BJ (cell line): ENCODE data around the gene CLBA1. TPM values are rescaled to one million over a fixed set of nuclear protein-coding genes. Genes with fewer than 3 reads are reported as not detected.
"Not testable (repeated sequence)": the region's sequence is repeated elsewhere in the genome, so short reads cannot be mapped to it uniquely, and the experiment has no call there.

ENCODE experiments used
- CTCF ChIA-PET: fragments of 350-600 bp; formaldehyde crosslinking; extraction: SDS; loops from one replicate; lab custom pipeline; 2021; ENCODE audit warnings: antibody characterized with exemption, inconsistent platforms; lab: Yijun Ruan, JAX
- POLR2A ChIA-PET: fragments of 300-600 bp; sonication (Branson Sonifier 250); formaldehyde crosslinking; extraction: SDS; loops from one replicate; lab custom pipeline; 2021; ENCODE audit warnings: antibody characterized with exemption; lab: Charles Lee
- DNase-seq: peaks from one replicate; pipeline ENCODE4 v3.0.0-alpha.2; 2011; ENCODE audit warnings: low read depth
- H3K27me3 ChIP-seq: 2 replicates; pipeline ENCODE4 v1.6.0; 2011; ENCODE audit warnings: low read length; ENCODE audit not compliant: control insufficient read depth, insufficient read depth
- H3K36me3 ChIP-seq: 2 replicates; pipeline ENCODE4 v1.5.1; 2011; ENCODE audit warnings: low read length; ENCODE audit not compliant: control insufficient read depth, insufficient read depth
- H3K4me3 ChIP-seq: 2 replicates; pipeline ENCODE4 v1.5.1; 2011; ENCODE audit warnings: low read depth, mild to moderate bottlenecking, control low read depth, low read length
- polyA plus RNA-seq: library from polyadenylated mRNA; depleted of rRNA; stranded (reverse); fragments of >200 nt; gene quantifications from 2 replicates; pipeline ENCODE4 v1.2.3, GENCODE V29; 2011
- TF ChIP-seq, protein P1 (sequence below): IDR thresholded peaks from 2 replicates; pipeline ENCODE4 v1.5.1; 2011; ENCODE audit warnings: low read depth, mild to moderate bottlenecking, control low read depth, inconsistent platforms, low read length, moderate library complexity; ENCODE audit not compliant: insufficient read depth

The CLBA1 gene
- polyA plus RNA-seq, 1 experiment, result 5.9 TPM

DNA sequence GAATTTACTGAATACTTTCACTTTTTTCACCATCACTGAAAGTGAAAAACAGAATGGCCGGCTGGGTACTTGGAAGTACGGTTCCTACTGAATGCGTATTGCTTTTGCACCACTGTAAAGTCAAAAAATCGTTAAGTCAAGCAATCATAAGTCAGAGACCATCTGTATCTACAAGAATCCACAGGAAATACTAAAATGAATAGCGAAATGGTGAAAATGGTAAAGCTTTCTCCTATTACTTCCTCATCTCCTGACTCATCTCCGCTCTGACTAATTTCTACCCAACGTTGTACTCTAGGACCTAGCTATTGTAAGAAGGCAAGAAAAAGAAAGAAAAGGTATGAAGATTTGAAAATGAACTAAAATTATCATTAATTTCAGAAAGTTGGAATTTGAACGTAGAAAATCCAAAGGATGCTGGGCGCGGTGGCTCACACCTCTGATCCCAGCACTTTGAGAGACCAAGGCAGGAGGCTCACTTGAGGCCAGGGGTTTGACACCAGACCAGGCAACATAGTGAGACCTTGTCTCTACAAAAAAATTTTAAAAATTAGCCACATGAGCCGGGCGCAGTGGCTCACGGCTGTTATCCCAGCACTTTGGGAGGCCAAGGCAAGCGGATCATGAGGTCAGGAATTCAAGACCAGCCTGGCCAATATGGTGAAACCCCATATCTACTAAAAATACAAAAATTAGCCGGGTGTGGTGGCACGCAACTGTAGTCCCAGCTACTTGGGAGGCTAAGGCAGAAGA is 40.6 kb downstream of the CLBA1 start:
- POLR2A ChIA-PET, result no interaction called here
- TF ChIP-seq, protein P1, sequence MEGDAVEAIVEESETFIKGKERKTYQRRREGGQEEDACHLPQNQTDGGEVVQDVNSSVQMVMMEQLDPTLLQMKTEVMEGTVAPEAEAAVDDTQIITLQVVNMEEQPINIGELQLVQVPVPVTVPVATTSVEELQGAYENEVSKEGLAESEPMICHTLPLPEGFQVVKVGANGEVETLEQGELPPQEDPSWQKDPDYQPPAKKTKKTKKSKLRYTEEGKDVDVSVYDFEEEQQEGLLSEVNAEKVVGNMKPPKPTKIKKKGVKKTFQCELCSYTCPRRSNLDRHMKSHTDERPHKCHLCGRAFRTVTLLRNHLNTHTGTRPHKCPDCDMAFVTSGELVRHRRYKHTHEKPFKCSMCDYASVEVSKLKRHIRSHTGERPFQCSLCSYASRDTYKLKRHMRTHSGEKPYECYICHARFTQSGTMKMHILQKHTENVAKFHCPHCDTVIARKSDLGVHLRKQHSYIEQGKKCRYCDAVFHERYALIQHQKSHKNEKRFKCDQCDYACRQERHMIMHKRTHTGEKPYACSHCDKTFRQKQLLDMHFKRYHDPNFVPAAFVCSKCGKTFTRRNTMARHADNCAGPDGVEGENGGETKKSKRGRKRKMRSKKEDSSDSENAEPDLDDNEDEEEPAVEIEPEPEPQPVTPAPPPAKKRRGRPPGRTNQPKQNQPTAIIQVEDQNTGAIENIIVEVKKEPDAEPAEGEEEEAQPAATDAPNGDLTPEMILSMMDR, result no peak
- no peaks in the 10 kb centered on the region for H3K27me3 ChIP-seq
- no peak for DNase-seq
- CTCF ChIA-PET, result interaction anchor here (1.6 kb wide), 1 partner anchor 19 kb away, joined by 3 read pairs; no protein-coding TSS in a partner anchor
- no peak overlapping the region for H3K4me3 ChIP-seq
- no peaks in the 10 kb centered on the region for H3K36me3 ChIP-seq

DNA sequence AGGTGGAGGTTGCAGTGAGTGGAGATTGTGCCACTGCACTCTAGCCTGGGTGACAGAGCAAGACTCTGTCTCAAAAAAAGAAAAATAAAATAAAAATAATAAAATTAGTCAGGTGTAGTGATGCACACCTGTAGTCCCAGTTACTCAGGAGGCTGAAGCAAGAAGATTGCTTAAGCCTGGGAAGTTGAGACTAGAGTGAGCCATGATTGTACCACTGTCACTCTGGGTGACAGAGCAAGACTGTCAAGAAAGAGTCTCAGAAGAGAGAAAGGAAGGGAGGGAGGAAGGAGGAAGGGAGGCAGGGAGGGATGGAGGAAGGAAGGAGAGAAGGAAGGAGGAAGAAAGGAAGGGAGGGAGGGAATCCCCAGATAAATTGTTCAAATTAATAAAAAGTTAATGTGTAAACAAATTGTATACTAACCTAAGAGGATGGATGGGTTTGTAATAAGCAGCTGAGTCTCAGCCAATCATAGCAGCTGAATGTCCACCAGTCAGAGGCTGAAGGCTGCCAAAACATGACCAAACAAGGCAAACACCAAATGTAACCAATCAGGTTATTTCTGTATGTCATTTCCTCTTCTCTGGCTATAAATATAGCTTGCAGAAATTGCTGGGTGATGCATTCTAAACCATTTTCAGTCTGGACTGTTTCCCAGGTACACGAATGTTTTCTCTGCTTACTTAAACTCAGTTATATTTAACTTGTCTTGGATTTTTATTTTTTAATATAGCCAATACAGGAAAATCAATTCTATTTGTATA is 41.4 kb downstream of the CLBA1 start:
- TF ChIP-seq, protein P1, result no peak
- ChIA-PET CTCF (interaction anchor here (1.0 to 2.5 kb wide), 3 partner anchors 19 to 200 kb away, joined by 4 to 9 read pairs (median 6); no protein-coding TSS in a partner anchor), POLR2A (no interaction called here)
- Histone ChIP-seq H3K27me3 (no peaks in the 10 kb centered on the region), H3K36me3 (no peaks in the 10 kb centered on the region), H3K4me3 (no peak overlapping the region)
- no peak for DNase-seq

DNA sequence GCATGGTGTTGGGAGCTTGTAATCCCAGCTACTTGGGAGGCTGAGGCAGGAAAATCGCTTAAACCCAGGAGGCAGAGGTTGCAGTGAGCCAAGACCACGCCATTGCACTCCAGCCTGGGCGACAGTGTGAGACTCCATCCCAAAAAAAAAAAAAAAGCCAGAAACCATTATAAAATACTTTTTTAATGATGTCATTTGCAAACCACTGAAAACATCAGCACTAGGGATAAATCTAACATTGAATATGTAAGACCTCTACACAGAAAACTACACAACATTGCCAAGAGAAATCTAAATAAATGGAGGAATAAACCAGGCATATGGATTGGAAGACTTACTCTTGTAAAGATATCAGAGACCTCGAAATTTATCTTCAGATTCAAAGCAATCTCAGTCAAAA is 42.1 kb downstream of the CLBA1 start:
- POLR2A ChIA-PET, H3K27me3 ChIP-seq, H3K36me3 ChIP-seq, H3K4me3 ChIP-seq, DNase-seq: not testable (repeated sequence)
- CTCF ChIA-PET, result interaction anchor here (1.0 to 2.5 kb wide), 4 partner anchors 8 to 201 kb away, joined by 4 to 9 read pairs (median 5); no protein-coding TSS in a partner anchor

DNA sequence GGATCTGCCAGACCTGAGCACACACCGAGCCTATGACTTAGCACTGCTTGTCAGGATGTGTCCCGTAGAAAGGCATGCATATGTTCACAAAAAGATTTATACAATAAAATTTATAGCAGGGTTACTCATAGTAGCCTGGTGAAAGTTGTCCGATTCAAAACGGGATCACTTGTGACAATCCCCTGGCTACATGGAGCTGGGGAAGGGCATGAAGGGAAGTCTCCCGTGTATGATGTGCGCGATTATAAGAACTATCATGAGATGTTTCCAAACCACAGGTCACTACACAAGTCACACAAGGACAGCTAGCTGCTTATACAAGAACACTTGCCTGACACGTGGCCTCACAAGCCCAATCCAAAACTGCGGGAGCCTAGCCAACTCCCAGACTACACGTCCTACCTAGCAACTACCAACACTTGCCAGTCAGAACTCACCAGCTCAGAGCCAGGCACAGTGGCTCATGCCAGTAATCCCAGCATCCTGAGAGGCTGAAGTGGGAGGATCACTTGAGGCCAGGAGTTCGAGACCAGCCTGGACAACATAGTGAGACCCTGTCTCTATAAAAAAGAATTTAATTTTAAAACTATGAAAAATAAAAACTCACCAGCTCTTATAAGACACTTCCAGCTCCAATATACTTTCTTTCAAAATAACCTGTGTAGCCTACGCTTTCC is 42.8 kb downstream of the CLBA1 start:
- H3K4me3 ChIP-seq, result no peak overlapping the region
- ChIA-PET CTCF (interaction anchor here (1.5 to 2.5 kb wide), 3 partner anchors 9 to 53 kb away, joined by 4 to 9 read pairs (median 6); no protein-coding TSS in a partner anchor), POLR2A (no interaction called here)
- no peak for DNase-seq
- H3K36me3 ChIP-seq, result no peaks in the 10 kb centered on the region
- TF ChIP-seq, protein P1, result no peak
- no peaks in the 10 kb centered on the region for H3K27me3 ChIP-seq

DNA sequence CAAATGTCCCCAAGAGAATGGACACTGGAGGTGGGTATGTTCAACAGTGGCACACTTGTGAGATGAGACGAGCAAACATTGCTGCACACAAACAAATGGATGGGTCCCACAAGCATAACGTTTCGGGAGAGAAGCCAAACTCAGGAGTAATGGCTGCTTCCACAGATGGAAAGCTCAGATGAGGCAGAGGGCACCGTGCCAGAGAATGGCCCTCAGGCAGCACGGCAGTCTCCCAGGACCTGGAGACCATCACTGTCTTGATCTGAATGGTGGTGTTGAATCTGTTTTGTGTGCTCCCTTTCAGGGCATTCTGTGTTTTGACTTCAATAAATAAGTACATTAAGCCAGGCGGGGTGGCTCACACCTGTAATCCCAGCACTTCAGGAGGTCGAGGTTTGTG is 43.8 kb downstream of the CLBA1 start:
- CTCF ChIA-PET, result interaction anchor here (2.1 to 2.5 kb wide), 2 partner anchors 16 to 54 kb away, joined by 6 to 9 read pairs; no protein-coding TSS in a partner anchor
- DNase-seq, result no peak
- TF ChIP-seq, protein P1, result no peak
- Histone ChIP-seq H3K36me3 (no peaks in the 10 kb centered on the region), H3K4me3 (no peak overlapping the region), H3K27me3 (no peaks in the 10 kb centered on the region)
- POLR2A ChIA-PET, result no interaction called here
